Skeletal muscle tissue (tissue), 4 donors: ENCODE measurements around the gene AHDC1. TPM values are rescaled to one million over a fixed set of nuclear protein-coding genes. Genes with fewer than 3 reads are reported as not detected.
"Not testable (repeated sequence)": the region's sequence is repeated elsewhere in the genome, so short reads cannot be mapped to it uniquely, and the experiment has no call there.

Experiments used
- H3K27ac ChIP-seq: one replicate; pipeline ENCODE4 v1.7.0; 2013; ENCODE audit warnings: mild to moderate bottlenecking, low read depth, low read length, inconsistent platforms
- H3K27me3 ChIP-seq, 3 donors: one replicate each; pipeline ENCODE4 v1.7.0; 2013; ENCODE audit warnings: low read length in 3 of 3; ENCODE audit not compliant: control insufficient read depth in 3 of 3, insufficient read depth in 3 of 3
- H3K36me3 ChIP-seq, 3 donors: one replicate each; pipeline ENCODE4 v1.7.0; 2013; ENCODE audit warnings: low read length in 3 of 3; ENCODE audit not compliant: control insufficient read depth in 3 of 3, insufficient read depth in 3 of 3
- H3K4me1 ChIP-seq, 3 donors: one replicate each; pipeline ENCODE4 v1.7.0; 2013; ENCODE audit warnings: low read length in 3 of 3, mild to moderate bottlenecking in 3 of 3; ENCODE audit not compliant: control insufficient read depth in 3 of 3, insufficient read depth in 3 of 3
- H3K4me3 ChIP-seq, 3 donors: one replicate each; pipeline ENCODE4 v1.7.0; 2013; ENCODE audit warnings: low read length in 3 of 3
- H3K9ac ChIP-seq, 3 donors: one replicate each; pipeline ENCODE4 v1.7.0; 2013; ENCODE audit warnings: low read length in 3 of 3, mild to moderate bottlenecking in 3 of 3, moderate library complexity in 2 of 3, low read depth in 1 of 3
- H3K9me3 ChIP-seq, 3 donors: one replicate each; pipeline ENCODE4 v1.7.0; 2013; ENCODE audit warnings: low read length in 3 of 3; ENCODE audit not compliant: control insufficient read depth in 3 of 3
- total RNA-seq: library from RNA; depleted of rRNA; stranded (reverse); fragments of >200 nt; gene quantifications from one replicate; pipeline ENCODE4 v1.2.3, GENCODE V29; 2014
- donor health status: Osteomylitis.

AHDC1 gene
- total RNA-seq, 1 donor from 2014 or later: 19.8 TPM

- not testable (repeated sequence) for H3K4me3 ChIP-seq, H3K9me3 ChIP-seq, H3K27me3 ChIP-seq
- Histone ChIP-seq H3K9ac (peak overlapping the region in 1 of 3 donors; percentile 46), H3K27ac (peak overlapping the region; percentile 62), H3K36me3 (peaks cover 45 to 51% (median 47%) of the 10 kb centered on the region in 3 donors), H3K4me1 (peaks cover 43 to 49% (median 43%) of the 10 kb centered on the region in 3 donors)
These were observed 50.1 kb downstream of the AHDC1 start for GRCh38 chr1:27553823-27554222.

DNA sequence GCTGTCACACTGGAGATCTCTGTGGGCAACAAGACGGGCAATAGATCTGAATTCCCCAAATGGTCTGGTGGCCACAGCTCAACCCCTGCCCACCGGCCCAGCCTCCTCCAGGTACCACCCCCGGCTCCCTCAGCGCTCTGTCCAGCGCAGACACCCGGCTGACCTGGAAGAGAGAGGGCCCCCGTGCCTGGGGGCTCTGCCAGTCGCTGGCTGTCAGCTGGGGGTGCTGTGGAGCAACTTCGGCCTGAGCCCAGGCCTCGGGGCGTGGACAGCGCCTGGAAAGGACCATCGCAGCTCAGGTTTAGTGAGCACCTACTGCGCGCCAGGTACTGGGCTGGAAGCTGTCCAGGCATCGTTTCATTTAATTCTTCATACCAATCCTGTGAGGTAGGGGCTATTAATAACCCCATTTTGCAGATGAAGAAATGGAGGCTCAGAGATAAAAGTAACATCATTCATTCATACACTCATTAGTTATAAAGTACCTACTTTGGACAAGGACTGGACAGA lies 51.0 kb downstream of the AHDC1 start:
- no peak overlapping the region for H3K27ac ChIP-seq
- H3K36me3 ChIP-seq: peaks cover 41 to 48% (median 44%) of the 10 kb centered on the region in 3 donors
- no peaks in the 10 kb centered on the region for H3K9me3 ChIP-seq
- no peak overlapping the region for H3K9ac ChIP-seq
- peaks cover 34 to 42% (median 35%) of the 10 kb centered on the region in 3 donors for H3K4me1 ChIP-seq
- no peak overlapping the region for H3K4me3 ChIP-seq
- no peaks in the 10 kb centered on the region for H3K27me3 ChIP-seq

DNA sequence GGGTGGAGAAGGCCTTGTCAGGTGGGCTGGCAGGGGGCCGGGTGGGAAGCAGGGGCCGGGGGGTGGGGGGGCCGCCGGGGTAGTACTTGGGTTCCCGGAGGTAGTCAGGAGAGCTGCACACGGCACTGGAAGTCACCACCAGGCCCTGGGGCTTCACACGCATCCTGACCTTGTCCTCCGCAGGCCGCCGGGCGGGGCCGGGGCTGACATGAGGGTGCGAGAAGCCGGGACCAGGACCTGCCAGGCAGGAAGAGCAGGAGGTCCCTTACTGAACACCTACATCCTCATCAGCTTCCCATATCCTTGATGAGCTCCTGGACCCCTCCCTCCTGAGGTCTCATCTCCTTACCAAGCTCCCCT lies 52.0 kb downstream of the AHDC1 start:
- no peaks in the 10 kb centered on the region for H3K9me3 ChIP-seq
- H3K36me3 ChIP-seq: peaks cover 45 to 56% (median 51%) of the 10 kb centered on the region in 3 donors
- H3K27ac ChIP-seq: no peak overlapping the region
- H3K9ac ChIP-seq: no peak overlapping the region
- H3K4me3 ChIP-seq: no peak overlapping the region
- no peaks in the 10 kb centered on the region for H3K27me3 ChIP-seq
- H3K4me1 ChIP-seq: peaks cover 29 to 45% (median 34%) of the 10 kb centered on the region in 3 donors

- no peak overlapping the region for H3K9ac ChIP-seq
- H3K4me1 ChIP-seq: peaks cover 29 to 47% (median 36%) of the 10 kb centered on the region in 3 donors
- no peaks in the 10 kb centered on the region for H3K27me3 ChIP-seq
- peaks cover 51 to 62% (median 55%) of the 10 kb centered on the region in 3 donors for H3K36me3 ChIP-seq
- no peak overlapping the region for H3K4me3 ChIP-seq
- no peaks in the 10 kb centered on the region for H3K9me3 ChIP-seq
- H3K27ac ChIP-seq: no peak overlapping the region
These were observed 52.6 kb downstream of the AHDC1 start for GRCh38 chr1:27551170-27551952.

DNA sequence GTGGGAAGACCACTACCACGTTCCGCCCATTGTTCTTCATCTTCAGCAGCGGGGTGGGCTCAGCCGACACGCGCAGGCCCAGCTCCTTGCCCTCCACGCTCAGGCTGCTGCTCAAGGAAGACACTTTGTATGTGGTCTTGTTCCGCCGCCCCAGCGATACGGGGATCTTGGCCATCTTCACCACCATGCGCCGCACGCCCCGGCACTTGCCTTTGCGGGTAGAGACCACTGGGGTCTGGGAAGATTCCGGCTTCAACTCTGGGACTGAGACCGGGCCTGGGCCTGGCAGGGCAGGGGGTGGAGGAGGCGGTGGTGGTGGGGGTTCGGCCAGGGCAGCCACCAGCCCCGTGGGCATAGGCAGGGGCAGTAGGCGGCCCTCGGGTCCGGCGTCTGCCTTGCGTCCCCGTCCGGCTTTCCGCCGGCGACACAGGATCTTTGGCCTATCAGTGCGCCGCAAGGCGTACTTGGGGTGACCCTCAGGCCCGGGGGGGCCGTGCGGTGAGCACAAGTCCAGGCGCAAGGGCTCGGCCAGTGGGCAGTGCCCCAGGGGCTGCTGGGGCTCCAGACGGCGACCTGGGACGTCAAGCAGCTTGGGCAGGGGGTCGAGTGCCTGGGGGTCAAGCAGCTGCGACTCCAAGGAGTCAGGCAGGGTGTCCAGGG lies 53.3 kb downstream of the AHDC1 start:
- no peaks in the 10 kb centered on the region for H3K27me3 ChIP-seq
- H3K4me1 ChIP-seq: peaks cover 31 to 47% (median 37%) of the 10 kb centered on the region in 3 donors
- no peak overlapping the region for H3K27ac ChIP-seq
- peaks cover 51 to 65% (median 57%) of the 10 kb centered on the region in 3 donors for H3K36me3 ChIP-seq
- H3K9ac ChIP-seq: no peak overlapping the region
- no peaks in the 10 kb centered on the region for H3K9me3 ChIP-seq
- no peak overlapping the region for H3K4me3 ChIP-seq

GRCh38 chr1:27549807-27550408 lies 54.0 kb downstream of the AHDC1 start:
- Histone ChIP-seq H3K4me1 (peaks cover 31 to 47% (median 37%) of the 10 kb centered on the region in 3 donors), H3K9ac (no peak overlapping the region), H3K4me3 (no peak overlapping the region), H3K27me3 (no peaks in the 10 kb centered on the region), H3K36me3 (peaks cover 51 to 65% (median 57%) of the 10 kb centered on the region in 3 donors), H3K27ac (no peak overlapping the region), H3K9me3 (no peaks in the 10 kb centered on the region)

- Histone ChIP-seq H3K27me3 (no peaks in the 10 kb centered on the region), H3K36me3 (peaks cover 50 to 60% (median 60%) of the 10 kb centered on the region in 3 donors), H3K9ac (no peak overlapping the region), H3K9me3 (no peaks in the 10 kb centered on the region), H3K4me3 (no peak overlapping the region), H3K4me1 (peaks cover 32 to 47% (median 37%) of the 10 kb centered on the region in 3 donors), H3K27ac (no peak overlapping the region)
These were observed 54.9 kb downstream of the AHDC1 start for GRCh38 chr1:27548858-27549719.

DNA sequence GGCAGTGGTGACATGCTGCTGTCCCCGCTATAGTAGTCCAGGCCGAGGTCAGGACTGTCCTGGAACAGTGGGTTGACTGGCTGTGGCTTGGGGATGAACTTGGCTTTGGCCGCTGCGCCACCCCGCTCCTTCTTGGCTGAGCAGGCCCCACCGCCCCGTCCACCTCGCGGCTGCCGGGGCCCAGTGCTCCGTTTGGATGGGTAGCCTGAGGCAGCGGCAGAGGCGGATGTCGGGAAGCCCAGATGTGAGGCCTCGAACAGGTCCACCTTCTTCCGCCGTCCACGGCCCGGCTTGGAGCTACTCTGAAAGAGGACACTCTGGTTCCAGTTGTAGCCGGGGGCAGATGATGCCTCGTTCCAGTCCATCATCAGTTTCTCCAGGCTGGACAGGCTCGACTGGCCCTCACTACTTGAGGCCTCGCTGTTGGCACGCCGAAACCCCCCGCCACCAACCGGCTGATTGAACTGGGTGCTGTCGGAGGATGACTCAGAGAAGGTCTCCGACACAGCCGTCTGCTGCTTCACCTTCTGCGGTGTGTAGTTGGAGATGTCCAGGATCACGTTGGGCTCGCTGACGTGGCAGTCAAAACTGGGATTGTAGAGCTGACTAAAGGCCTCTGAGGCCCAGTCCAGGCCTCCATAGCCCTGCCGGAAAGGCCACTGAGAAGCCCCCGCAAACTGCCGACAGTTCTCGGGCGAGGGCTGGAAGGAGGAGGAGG lies 55.6 kb downstream of the AHDC1 start:
- Histone ChIP-seq H3K27me3 (no peaks in the 10 kb centered on the region), H3K9me3 (no peaks in the 10 kb centered on the region), H3K4me3 (no peak overlapping the region), H3K9ac (no peak overlapping the region), H3K4me1 (peaks cover 40 to 54% (median 43%) of the 10 kb centered on the region in 3 donors), H3K36me3 (peaks cover 47 to 57% (median 57%) of the 10 kb centered on the region in 3 donors), H3K27ac (no peak overlapping the region)
